Measurements from ENCODE around the gene RPS6KB2.

Gene RPS6KB2

DNA sequence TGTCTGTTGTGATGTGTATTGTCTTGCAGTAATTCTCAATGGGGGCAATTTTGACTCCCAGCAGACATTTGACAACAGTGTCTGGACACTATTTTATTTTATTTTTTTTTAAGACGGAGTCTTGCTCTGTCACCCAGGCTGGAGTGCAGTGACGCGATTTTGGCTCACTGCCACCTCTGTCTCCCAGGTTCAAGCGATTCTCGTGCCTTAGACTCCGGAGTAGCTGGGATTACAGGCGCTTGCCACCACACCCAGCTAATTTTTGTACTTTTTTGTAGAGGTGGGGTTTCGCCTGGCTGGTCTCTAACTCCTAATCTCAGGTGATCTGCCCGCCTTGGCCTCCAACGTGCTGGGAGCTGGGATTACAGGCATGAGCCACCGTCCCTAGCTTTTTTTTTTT is 1.4 kb downstream of the RPS6KB2 start:
- no peak for DNase-seq

DNA sequence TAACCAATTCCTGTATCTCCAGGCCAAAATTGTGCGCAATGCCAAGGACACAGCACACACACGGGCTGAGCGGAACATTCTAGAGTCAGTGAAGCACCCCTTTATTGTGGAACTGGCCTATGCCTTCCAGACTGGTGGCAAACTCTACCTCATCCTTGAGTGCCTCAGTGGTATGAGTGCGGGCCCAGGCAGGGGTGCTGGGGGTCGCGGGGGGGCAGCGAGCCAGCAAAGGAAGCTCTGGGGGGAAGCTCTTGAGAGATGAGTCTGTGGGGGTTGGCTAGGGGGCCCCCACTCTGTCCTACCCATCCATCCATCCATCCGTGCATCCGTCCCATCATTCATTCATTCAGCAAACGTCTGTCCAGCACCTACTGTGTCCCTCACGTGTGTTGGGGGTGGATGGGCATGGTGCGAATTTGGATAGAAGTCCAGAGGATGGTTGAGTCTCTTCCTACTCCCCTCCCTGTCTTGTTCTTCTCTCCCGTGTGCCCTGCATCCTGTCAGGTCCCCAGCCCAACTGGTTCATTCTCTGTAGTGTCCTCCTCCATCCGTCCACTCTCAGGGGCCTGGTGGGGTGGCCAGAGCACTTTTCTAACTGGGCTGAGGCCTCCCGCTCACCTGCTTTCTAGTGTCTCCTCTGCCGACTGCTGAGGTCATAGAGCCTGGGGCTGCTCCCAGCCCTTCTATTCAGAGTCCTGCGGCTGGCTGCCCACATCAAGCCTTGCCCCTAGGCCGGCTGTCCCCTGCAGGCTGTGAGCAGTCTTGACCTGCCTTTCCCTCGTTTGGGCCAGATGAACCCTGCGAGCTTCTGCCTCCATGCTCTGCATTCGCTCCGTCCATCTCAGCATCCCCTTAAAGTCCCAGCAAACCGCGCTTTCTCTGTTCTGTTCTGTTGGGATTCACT is 3.3 kb downstream of the RPS6KB2 start:
- no peak for DNase-seq

DNA sequence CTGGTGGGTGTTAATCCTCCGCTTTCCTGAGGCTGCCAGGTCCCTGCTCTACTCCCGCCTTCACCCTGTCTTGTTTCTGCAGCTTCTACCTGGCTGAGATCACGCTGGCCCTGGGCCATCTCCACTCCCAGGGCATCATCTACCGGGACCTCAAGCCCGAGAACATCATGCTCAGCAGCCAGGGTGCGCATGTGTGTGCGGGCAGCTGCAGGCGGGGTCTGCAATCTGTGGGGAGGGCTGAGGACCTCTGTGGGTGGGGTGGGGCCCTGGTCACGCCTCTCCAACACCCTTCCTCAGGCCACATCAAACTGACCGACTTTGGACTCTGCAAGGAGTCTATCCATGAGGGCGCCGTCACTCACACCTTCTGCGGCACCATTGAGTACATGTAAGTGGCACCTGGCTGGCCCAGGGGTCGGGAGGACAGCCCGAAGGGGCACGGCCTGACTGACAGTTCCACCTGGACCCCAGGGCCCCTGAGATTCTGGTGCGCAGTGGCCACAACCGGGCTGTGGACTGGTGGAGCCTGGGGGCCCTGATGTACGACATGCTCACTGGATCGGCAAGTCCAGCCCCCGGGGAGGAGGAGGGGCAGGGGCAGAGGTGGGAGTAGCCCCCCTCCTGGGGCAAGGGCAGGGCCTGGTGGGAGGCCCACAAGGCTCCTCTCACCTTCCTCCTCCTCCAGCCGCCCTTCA is 4.5 kb downstream of the RPS6KB2 start:
- no peak for DNase-seq

DNA sequence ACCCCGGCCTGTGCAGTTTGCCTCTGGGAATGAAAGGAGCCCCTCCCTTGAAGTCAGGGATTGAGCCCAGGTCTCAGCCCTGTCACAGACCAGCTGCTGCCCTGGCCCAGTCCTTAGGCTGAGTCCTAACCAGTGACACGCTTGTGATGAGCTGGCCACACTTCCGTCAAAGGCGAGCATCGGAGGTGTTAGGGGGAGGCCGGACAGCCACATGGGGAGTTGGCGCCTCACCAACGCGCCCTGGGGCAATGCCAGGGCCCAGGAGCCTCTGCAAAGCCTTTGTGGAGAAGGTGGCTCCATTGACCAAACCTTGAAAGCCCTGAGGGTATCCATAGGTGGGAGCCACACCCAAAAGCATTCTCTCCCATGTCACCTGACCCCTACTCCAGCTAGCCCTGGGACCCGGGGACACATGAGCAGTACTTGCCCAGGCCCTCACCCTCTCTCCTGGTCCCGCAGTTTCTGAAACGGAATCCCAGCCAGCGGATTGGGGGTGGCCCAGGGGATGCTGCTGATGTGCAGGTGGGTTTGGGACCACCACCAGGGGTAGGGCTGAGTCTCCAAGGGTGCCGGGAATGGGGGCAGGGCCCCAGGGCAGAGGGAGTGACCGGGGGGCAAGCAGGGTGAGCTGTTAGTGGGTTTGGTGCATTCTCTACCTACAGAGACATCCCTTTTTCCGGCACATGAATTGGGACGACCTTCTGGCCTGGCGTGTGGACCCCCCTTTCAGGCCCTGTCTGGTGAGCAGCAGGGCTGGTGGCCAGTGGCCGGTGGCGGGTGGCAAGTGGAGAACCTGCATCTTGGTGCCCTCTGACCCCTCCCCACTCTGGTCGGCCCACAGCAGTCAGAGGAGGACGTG is 5.5 kb downstream of the RPS6KB2 start:
- DNase-seq, result no peak

DNA sequence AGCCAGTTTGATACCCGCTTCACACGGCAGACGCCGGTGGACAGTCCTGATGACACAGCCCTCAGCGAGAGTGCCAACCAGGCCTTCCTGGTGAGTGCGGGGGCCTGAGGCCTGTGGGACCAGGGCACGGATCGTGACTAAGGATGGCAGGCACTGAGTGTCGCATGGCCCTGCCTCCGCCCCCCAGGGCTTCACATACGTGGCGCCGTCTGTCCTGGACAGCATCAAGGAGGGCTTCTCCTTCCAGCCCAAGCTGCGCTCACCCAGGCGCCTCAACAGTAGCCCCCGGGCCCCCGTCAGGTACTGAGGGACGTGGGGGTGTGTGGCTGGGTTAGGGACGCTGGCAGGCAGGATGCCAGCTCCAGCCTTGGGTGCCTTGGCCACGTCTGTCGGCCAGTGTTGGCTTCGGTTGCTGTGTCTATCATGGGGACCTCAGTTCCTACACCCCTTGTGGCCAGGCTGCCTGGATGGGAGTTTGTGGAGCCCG is 6.1 kb downstream of the RPS6KB2 start:
- DNase-seq, result no peak

DNA sequence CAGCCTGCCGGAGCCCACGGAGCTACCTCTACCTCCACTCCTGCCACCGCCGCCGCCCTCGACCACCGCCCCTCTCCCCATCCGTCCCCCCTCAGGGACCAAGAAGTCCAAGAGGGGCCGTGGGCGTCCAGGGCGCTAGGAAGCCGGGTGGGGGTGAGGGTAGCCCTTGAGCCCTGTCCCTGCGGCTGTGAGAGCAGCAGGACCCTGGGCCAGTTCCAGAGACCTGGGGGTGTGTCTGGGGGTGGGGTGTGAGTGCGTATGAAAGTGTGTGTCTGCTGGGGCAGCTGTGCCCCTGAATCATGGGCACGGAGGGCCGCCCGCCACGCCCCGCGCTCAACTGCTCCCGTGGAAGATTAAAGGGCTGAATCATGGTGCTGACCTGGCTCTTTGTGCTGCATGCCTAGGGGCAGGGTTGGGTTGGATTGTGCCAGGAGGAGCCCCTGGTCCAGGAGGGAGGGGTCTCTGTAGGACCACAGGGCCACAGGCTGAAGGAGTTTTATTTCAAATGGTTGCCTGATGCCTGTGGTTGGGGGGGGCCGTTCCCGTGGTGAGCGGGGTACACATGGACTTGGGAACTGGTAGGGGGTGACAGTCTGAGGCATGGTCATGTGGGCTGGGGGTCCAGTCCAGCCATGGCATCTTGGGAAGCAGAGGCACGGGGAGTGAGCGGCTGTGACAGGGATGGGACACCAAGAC is 6.9 kb downstream of the RPS6KB2 start:
- no peak for DNase-seq

DNA sequence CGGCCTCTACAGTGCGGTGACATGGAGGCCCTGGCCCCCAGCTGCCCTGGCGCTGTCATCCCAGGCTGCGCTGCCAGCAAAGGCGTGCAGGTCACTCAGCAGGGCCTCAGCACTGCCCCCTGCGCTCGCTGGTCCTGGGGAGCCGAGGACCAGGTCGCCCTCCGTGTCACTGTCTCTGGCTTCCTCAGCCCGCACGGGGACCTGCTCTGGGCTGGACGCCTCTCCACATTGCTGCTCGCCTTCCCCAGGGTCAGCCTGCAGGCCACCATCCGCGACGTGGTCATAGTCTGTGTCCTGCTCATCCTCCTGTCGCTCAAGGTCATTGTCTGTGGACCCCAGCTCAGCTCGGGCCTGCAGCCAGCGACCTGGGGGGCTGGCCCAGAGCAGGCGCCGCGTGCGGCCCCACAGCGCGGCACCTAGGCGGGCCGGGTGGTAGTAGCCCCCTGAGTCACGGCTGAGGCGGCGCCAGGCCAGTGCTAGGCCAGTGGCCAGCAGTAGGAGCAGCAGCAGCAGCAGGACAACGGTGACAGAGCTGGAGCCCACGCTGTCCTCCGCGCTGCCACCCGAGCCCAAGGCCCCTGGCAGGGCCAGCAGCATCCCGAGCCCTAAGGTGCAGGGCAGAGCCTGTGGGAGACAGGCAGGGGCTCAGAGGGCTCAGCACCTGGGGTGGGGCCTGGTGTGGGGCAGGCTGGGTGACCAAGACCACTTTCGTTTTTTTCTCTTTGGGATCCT is 7.6 kb downstream of the RPS6KB2 start:
- DNase-seq, result no peak

DNA sequence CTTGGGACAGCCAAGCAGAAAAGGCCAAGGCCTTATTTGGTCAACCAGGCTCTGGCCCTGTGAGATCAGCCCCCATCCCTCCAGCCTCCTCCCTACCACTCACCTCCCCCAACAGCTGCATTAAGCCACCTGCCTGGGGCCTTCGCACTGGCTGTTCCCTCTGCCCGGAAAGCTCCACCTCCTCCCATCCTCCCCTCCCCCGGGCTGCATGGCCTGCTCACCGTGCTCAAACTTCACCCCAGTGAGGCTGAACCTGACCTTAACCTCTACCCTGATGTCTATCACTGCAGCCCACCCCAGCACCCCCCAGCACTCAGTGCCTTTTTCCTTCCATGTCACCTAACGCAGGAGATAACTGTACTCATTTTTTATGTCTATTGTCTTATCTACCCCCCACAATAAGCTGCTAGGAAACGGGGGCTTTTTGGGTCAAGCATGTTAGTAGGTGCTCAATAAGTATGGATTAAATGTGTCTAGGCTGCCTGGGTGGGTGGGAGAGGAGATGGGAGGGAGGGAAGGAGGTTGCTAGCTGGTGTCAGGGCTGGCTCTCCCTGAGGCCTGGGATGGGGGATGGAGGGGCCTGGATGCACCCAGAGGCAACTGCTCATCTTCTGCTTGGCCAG is 8.3 kb downstream of the RPS6KB2 start:
- DNase-seq, result no peak

DNA sequence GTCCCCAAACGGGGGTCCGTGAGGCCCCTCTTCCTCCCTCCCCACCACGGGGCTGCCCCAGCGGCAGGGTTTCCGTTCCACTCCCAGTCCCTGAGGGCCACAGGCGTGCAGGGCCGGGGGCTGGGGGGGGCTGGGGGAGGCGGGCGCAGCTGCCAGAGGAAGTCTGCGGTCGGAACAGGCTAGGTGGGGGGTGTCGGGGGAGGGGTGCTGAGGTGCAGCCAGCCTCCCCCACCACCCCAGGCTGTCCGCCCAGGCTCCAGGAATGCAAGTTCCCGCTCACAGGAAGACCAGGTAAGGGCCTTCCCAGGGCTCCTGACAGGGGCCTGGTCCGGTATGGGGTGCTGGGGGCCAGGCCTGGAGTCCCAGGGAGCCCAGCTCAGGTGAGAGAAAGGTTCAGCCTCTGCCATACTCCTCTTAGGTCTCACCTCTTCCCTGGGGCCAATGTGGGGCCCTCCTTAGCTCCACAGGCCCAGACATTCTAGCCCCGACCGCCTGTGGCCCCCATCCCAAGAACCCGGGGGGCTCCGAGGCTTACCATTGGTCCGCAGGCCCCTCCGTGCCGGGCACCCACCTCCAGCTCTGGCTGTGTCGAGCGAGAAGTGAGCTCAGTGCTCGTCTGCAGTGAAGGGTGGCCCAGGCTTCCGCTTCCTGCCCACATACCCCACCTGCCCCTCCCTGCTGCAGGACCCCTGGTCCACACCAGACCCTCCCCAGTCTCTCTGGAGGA is 9.0 kb downstream of the RPS6KB2 start, which contains the start of gene PTPRCAP:
PTPRCAP (minus strand) TSS at position 601 of the 727 bp plus-strand sequence; CDS start at position 538, 63 bp downstream.
- DNase-seq, result no peak

DNA sequence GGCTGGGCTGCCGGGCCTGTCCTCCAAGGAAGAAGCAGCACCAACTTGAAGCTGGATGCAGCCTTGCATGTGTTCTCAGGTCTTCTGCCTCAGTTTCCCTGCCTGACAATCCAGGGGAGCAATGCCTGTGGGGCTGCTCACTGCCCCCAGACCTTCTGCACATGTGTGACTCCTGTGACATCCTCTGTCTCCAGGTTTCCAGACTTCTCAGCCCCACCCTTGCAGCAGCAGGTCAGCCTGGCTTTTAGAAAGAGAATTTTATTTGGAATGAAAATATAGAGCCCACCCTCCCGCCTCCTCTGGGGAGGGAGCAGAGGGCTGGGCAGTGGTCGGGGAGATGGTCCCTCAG is 9.5 kb downstream of the RPS6KB2 start:
- no peak for DNase-seq

DNA sequence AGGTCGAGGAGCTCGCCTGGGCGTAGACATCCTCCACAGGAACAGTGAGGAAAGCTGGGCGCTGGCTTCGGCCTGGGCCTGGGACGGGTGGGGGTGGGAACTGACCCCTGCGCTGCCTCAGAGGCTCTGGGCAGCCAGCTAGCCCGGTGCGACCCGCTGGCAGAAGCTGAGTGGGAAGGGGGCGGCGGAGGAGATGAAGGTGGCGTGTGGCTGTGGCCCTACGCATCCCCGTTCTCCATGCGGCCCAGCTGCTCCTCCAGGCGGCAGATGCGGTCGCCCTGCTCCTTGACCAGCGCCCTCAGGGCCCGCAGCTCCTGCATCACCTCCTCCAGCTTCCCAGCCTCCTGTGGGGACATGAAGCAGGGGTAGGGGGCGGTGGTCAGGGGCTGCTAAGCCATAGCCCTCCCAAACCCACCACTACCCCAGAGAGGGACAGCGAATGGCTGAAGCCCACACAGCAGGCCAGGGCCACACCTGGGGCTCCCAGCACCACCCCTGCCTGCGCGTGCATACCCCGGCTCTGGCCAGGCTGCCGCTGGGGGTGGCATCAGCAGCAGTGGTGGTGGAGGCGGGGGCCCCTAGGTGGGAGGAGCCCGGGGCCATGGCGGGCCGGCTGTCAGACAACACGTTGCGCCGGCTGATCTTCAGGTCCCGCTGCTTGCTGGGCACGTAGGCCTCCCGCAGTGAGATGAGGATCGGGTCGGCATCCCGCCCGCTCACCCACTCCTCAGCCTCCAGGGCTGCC is 10.0 kb downstream of the RPS6KB2 start:
- DNase-seq, result no peak

DNA sequence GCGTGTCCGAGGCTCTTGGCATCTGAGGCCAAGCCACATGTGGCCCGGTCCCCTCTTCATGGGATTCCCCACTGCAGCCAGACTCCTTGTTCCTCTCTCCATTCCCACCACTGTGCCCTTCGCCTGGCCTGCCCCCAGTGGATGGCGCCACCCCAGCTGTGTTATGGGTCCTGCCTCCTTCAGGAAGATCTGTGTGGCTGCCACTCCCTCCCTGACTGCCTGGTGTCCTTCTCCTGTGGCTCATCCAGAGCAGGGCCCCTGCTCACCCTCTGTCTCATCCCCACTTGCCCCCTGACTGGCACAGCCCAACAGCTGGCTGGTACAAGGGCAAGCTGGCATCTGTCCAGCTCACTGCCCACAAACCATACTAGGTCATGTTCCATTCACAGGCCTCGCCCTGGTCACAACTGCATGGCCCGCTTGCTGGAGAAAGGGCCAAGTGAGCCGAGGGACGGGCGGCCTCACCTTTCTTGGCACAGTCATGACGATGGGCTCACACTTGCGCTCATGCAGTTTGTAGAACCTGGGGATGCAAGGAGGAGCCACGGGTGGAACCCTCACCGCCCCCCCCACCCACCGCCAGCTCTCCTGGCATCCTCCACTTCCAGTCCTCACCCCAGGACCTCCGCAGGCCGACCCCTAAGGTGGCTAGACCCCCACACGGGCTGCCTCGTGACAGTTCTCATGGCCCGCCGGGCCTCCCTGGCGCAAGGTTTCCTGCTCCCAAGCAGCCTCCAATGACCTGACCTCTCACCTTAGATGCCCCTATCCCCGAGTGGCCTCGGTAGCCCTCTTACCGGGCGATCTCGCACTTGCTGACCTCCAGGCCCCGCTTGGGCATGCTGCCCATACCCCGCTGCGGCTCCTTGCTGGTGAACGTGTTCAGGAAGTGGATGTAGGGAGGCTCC is 11.3 kb downstream of the RPS6KB2 start:
- no peak for DNase-seq

DNA sequence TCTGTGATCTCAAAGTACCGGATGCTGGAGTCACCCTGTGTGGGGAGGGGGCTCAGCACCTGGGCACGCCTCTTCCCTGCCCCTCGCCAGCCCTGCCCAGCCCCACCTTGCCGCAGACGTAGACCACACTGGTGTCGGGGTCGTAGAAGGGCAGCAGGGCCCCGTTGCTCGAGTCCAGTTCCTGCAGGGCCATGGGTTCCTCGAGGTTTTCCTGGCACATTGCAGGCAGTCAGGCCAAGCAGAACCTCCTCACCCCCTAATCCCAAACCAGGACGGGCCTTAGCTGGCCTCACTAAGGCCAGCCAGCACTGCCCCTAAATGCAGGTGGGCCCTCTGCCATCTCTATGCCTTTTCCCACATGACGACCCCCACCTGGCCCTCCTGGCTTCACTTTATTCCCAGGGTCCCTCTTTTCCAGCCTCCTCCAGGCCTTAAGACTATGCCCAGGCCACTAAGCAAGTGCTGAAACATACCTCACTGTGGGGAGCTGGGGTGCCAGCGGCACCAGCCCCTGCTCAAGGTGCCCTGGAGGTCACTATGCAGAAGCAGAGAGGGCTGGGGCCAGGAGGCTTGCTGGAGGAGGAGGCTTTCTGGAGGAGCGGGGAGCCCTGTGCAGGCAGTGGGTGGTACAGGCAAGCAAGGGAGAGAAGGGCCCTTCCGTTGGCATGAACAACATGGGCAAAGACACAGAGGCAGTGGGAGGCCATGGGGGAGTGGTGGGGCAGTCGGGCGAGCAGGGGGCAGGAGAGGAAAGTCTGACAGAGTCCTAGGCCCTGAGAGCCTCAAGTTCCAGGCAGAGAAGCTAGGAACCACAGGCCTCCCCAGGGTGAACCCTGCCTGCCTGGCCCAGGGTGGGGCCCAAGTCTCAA is 12.2 kb downstream of the RPS6KB2 start:
- no peak for DNase-seq

DNA sequence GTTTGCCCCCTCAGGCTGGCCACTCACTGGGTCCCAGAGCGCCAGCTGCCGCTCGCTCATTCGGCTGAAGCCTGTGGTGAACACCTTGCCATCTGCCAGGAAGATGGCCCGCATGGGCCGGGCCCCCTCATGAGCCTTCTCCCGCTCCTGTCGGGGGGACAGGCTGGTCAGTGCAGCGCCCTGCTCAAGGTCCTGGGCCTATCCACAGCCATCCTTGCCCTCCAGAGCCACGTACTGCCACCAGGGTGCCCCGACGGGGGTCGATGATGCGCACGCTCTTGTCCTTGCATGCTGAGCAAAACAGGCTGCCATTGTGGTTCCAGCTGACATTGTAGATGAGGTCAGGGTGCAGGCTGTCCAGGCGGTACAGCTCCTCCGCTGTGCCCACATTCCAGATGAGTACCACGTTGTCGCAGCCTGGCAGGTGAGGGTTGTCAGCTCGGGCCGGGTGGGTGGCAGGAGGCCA is 12.8 kb downstream of the RPS6KB2 start:
- DNase-seq, result no peak

DNA sequence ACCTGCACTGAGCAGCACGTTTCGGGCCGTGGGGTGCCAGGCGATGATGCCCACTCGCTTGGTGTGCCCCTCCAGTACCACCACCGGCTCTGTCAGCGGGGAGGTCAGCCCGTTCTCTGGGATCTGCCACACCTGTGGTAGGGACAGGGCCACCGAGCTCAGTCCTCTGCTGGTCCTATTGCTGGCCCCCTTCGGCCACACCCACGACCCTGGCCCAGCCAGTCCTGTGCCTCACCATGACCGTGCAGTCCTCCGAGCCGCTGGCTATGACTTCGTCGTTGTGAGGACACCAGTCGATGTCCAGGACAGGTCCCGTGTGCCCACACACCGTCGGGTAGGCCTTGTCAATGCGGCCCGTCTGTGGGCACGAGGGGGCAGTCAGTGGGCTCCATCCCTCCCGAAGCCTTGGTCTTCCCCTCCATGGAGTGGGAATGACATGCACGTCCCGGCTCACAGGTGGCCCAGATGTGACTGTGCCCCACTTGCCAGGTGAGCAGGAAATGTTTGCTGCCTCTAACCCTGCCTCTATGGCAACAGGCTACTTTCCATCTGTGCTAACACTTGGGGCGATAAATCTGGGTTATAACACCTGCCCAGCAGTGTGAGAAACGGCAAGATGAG is 13.5 kb downstream of the RPS6KB2 start:
- no peak for DNase-seq

DNA sequence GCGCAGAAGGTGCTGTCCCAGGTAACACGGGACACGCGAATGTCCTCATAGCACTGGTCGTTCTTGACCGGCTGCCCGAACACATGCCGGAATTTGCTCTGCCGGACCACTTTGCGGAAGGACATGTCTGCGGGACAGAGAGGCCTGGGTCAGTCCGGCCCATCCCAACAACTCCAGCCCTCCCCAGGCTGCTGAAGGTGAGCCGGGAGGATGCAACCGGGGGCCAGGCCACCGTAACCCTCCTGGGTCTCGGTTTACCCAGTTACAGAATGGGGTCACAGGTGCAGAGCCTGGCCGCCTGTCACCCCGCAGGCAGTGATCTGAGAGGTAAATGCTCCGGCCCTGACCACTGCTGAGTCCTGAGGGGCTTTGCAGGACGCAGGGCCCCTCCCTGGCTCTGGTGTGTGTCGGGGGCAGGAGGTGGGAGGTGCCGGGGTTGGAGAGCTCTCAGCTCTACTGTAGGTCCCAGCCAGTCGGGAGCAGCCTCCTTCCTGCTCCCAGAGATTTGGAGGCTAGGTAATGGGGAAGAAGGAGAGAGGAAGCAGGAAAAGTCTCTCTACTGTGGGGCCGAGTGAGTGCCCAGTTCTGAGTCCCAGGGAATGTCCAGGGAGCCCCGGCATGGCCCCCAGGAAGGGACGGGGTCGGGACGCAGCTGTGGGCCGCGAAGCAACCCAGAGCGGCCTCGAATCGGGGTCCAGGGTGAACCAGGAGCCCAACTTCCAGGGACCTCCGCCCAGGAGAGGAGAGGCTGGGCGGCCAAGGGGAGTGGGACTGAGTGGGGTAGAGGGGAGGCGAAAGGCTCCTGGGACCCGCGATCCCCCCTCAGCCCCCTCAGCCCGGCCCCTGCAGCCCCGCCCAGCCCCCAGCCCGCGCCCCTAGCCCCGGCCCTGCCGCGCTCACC is 14.5 kb downstream of the RPS6KB2 start:
- DNase-seq, result no peak

Data from NCI-H1105 treated with DMSO at 0.1 percent for 48 hours (cell line).